Loucy (cell line): ENCODE results near the gene PRICKLE2.

Source experiments
- H2AFZ ChIP-seq: fragments of 200-600 bp; sonication (generic); 2 replicates; pipeline ENCODE4 v1.6.0; 2016; ENCODE audit warnings: antibody characterized with exemption, mild to moderate bottlenecking, low read length, moderate library complexity
- H3F3A ChIP-seq: fragments of 200-600 bp; 2 replicates; pipeline ENCODE4 v1.6.0; 2016; ENCODE audit warnings: antibody characterized with exemption, low read depth, mild to moderate bottlenecking
- H3K27me3 ChIP-seq: fragments of 200-600 bp; sonication (generic); 2 replicates; pipeline ENCODE4 v1.6.1; 2014; ENCODE audit warnings: low read length, mild to moderate bottlenecking; ENCODE audit not compliant: insufficient read depth, poor library complexity, severe bottlenecking
- H3K36me3 ChIP-seq: fragments of 200-600 bp; sonication (generic); 2 replicates; pipeline ENCODE4 v1.6.1; 2016; ENCODE audit warnings: low read length; ENCODE audit not compliant: insufficient read depth
- H3K4me1 ChIP-seq: fragments of 200-600 bp; sonication (generic); 2 replicates; pipeline ENCODE4 v1.5.1; 2014; ENCODE audit warnings: low read length, mild to moderate bottlenecking; ENCODE audit not compliant: insufficient read depth, poor library complexity, severe bottlenecking
- H3K4me2 ChIP-seq: fragments of 200-600 bp; sonication (generic); 2 replicates; pipeline ENCODE4 v1.6.0; 2014; ENCODE audit warnings: antibody characterized with exemption, low read length, low read depth, mild to moderate bottlenecking; ENCODE audit not compliant: poor library complexity, severe bottlenecking
- H3K4me3 ChIP-seq: fragments of 200-600 bp; sonication (generic); 2 replicates; pipeline ENCODE4 v1.5.1; 2014; ENCODE audit warnings: low read length, mild to moderate bottlenecking, mixed read lengths; ENCODE audit not compliant: poor library complexity, severe bottlenecking
- H3K79me2 ChIP-seq: fragments of 200-600 bp; sonication (generic); 2 replicates; pipeline ENCODE4 v1.6.1; 2014; ENCODE audit warnings: low read length; ENCODE audit not compliant: insufficient read depth
- H3K9ac ChIP-seq: fragments of 200-600 bp; sonication (generic); 2 replicates; pipeline ENCODE4 v1.6.0; 2014; ENCODE audit warnings: mild to moderate bottlenecking, low read depth, low read length, moderate library complexity; ENCODE audit not compliant: poor library complexity, severe bottlenecking
- H3K9me2 ChIP-seq: fragments of 200-600 bp; sonication (generic); replicated peaks from 2 replicates; pipeline ENCODE4 v1.6.1; 2016; ENCODE audit warnings: low read depth, low read length, mixed read lengths
- H3K9me3 ChIP-seq: fragments of 200-600 bp; sonication (generic); 2 replicates; pipeline ENCODE4 v1.6.1; 2014; ENCODE audit warnings: mild to moderate bottlenecking, antibody characterized with exemption, low read length, low read depth; ENCODE audit not compliant: insufficient read depth
- H4K20me1 ChIP-seq: fragments of 200-600 bp; sonication (generic); 2 replicates; pipeline ENCODE4 v1.6.0; 2014; ENCODE audit warnings: antibody characterized with exemption, low read length, mild to moderate bottlenecking; ENCODE audit not compliant: insufficient read depth, poor library complexity, severe bottlenecking
- CTCF ChIP-seq: fragments of 200-600 bp; sonication (generic); conservative IDR thresholded peaks from 2 replicates; pipeline ENCODE4 v1.5.1; 2014; ENCODE audit warnings: mild to moderate bottlenecking, antibody characterized with exemption, low read length
- EZH2phosphoT487 ChIP-seq: fragments of 200-600 bp; IDR thresholded peaks from 2 replicates; pipeline ENCODE4 v1.6.1; 2018; ENCODE audit warnings: antibody characterized with exemption, mild to moderate bottlenecking, moderate library complexity, borderline replicate concordance

PRICKLE2 gene

GRCh38 chr3:64163755-64164148, 61.5 kb downstream of the PRICKLE2 start:
- H3K9ac ChIP-seq: no peak overlapping the region

GRCh38 chr3:64163019-64163754, 62.1 kb downstream of the PRICKLE2 start:
- Histone ChIP-seq H3K79me2 (no peaks in the 10 kb centered on the region), H3K9me2 (no peaks in the 10 kb centered on the region), H2AFZ (no peak overlapping the region), H3K4me3 (no peak overlapping the region), H3K4me2 (no peak overlapping the region), H3K36me3 (no peaks in the 10 kb centered on the region), H3K27me3 (no peaks in the 10 kb centered on the region), H3K9ac (no peak overlapping the region), H3K4me1 (no peaks in the 10 kb centered on the region), H3K9me3 (no peaks in the 10 kb centered on the region), H4K20me1 (no peaks in the 10 kb centered on the region), H3F3A (no peaks in the 10 kb centered on the region)
- no peak for TF ChIP-seq CTCF
- no peak for TF ChIP-seq EZH2phosphoT487

More at GRCh38 chr3:64163755-64164148, 61.5 kb downstream of the PRICKLE2 start:
- Histone ChIP-seq H3K9me2 (no peaks in the 10 kb centered on the region), H3K9me3 (no peaks in the 10 kb centered on the region), H3F3A (no peaks in the 10 kb centered on the region), H3K79me2 (no peaks in the 10 kb centered on the region), H3K4me2 (no peak overlapping the region), H3K36me3 (no peaks in the 10 kb centered on the region), H3K27me3 (no peaks in the 10 kb centered on the region), H4K20me1 (no peaks in the 10 kb centered on the region), H3K4me3 (no peak overlapping the region), H3K4me1 (no peaks in the 10 kb centered on the region), H2AFZ (no peak overlapping the region)
- no peak for TF ChIP-seq CTCF
- TF ChIP-seq EZH2phosphoT487: no peak

- Histone ChIP-seq H4K20me1 (no peaks in the 10 kb centered on the region), H3F3A (no peaks in the 10 kb centered on the region), H3K4me2 (no peak overlapping the region), H3K4me3 (no peak overlapping the region), H3K9ac (no peak overlapping the region), H3K27me3 (no peaks in the 10 kb centered on the region), H3K9me2 (no peaks in the 10 kb centered on the region), H3K36me3 (no peaks in the 10 kb centered on the region), H2AFZ (no peak overlapping the region), H3K4me1 (no peaks in the 10 kb centered on the region), H3K79me2 (no peaks in the 10 kb centered on the region), H3K9me3 (no peaks in the 10 kb centered on the region)
- TF ChIP-seq EZH2phosphoT487 (no peak), CTCF (no peak)
These were observed 63.7 kb downstream of the PRICKLE2 start for GRCh38 chr3:64161481-64161952.
